DOHH2 (cell line): ENCODE results near the gene PRR15.
A peak's percentile ranks its signal among the peaks of the same experiment; 100 is the strongest.

Experiments
- H3F3A ChIP-seq: fragments of 200-600 bp; sonication (generic), shearing (Covaris generic); 2 replicates; pipeline ENCODE4 v1.6.0; 2016; ENCODE audit warnings: antibody characterized with exemption, mild to moderate bottlenecking; ENCODE audit not compliant: control insufficient read depth, insufficient read depth
- H3K27ac ChIP-seq: fragments of 200-600 bp; sonication (generic); 2 replicates; pipeline ENCODE4 v1.5.1; 2014; ENCODE audit warnings: low read depth, mild to moderate bottlenecking, low read length, moderate library complexity
- H3K27me3 ChIP-seq: fragments of 200-600 bp; sonication (generic); 2 replicates; pipeline ENCODE4 v1.6.1; 2014; ENCODE audit warnings: mild to moderate bottlenecking, low read length, mixed read lengths; ENCODE audit not compliant: control insufficient read depth
- H3K36me3 ChIP-seq: fragments of 200-600 bp; sonication (generic); 2 replicates; pipeline ENCODE4 v1.6.1; 2014; ENCODE audit warnings: mild to moderate bottlenecking, low read length, moderate library complexity, mixed read lengths; ENCODE audit not compliant: control insufficient read depth
- H3K4me1 ChIP-seq: fragments of 200-600 bp; sonication (generic); 2 replicates; pipeline ENCODE4 v1.6.1; 2014; ENCODE audit warnings: mild to moderate bottlenecking, low read length, mixed read lengths; ENCODE audit not compliant: control insufficient read depth
- H3K4me2 ChIP-seq: fragments of 200-600 bp; sonication (generic); 2 replicates; pipeline ENCODE4 v1.6.0; 2014; ENCODE audit warnings: mild to moderate bottlenecking, low read length, moderate library complexity
- H3K4me3 ChIP-seq: fragments of 200-600 bp; sonication (generic); 2 replicates; pipeline ENCODE4 v1.5.1; 2014; ENCODE audit warnings: mild to moderate bottlenecking, low read length, mixed read lengths
- H3K79me2 ChIP-seq: fragments of 200-600 bp; sonication (generic); 2 replicates; pipeline ENCODE4 v1.6.1; 2014; ENCODE audit warnings: mild to moderate bottlenecking, low read length, mixed read lengths; ENCODE audit not compliant: control insufficient read depth
- H3K9me2 ChIP-seq: fragments of 200-600 bp; sonication (generic); replicated peaks from 2 replicates; pipeline ENCODE4 v1.6.1; 2014; ENCODE audit warnings: mild to moderate bottlenecking, low read length, mixed read lengths; ENCODE audit not compliant: control insufficient read depth
- H3K9me3 ChIP-seq: fragments of 200-600 bp; sonication (generic); 2 replicates; pipeline ENCODE4 v1.6.1; 2014; ENCODE audit warnings: antibody characterized with exemption, low read length, mixed read lengths; ENCODE audit not compliant: control insufficient read depth, insufficient read depth
- H4K20me1 ChIP-seq: fragments of 200-600 bp; sonication (generic); 2 replicates; pipeline ENCODE4 v1.6.0; 2014; ENCODE audit warnings: low read depth, mild to moderate bottlenecking, antibody characterized with exemption, low read length, moderate library complexity; ENCODE audit not compliant: control insufficient read depth, insufficient read depth
- EZH2phosphoT487 ChIP-seq: fragments of 200-600 bp; sonication (generic); IDR thresholded peaks from 2 replicates; pipeline ENCODE4 v1.6.1; 2017; ENCODE audit warnings: borderline replicate concordance, mild to moderate bottlenecking, antibody characterized with exemption, low read length, moderate library complexity, mixed read lengths
- TF ChIP-seq, protein P1 (sequence below): fragments of 200-600 bp; sonication (generic); IDR thresholded peaks from one replicate; pipeline ENCODE4 v1.5.1; 2014; ENCODE audit warnings: antibody characterized with exemption, mild to moderate bottlenecking, low read depth, low read length; ENCODE audit not compliant: poor library complexity, severe bottlenecking

Gene PRR15

DNA sequence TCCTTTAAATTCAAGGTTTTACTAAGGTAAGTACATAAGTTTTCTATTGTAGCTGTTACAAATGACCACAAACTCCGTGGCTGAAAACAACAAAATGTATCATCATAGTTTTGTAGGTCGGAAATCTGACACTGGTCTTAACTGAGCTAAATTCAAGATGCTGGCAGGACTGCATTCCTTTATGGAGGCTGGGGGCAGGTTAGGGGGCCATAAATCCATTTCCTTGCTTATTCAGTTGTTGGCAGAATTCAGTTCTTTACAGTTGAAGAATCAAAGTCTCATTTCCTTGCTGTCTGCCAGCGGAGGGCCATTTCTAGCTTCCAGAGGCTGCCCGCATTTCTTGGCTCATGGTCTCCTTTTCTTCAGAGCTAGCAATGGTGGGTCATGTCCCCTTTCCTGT is 11.2 kb upstream of the PRR15 start:
- TF ChIP-seq, protein P1, sequence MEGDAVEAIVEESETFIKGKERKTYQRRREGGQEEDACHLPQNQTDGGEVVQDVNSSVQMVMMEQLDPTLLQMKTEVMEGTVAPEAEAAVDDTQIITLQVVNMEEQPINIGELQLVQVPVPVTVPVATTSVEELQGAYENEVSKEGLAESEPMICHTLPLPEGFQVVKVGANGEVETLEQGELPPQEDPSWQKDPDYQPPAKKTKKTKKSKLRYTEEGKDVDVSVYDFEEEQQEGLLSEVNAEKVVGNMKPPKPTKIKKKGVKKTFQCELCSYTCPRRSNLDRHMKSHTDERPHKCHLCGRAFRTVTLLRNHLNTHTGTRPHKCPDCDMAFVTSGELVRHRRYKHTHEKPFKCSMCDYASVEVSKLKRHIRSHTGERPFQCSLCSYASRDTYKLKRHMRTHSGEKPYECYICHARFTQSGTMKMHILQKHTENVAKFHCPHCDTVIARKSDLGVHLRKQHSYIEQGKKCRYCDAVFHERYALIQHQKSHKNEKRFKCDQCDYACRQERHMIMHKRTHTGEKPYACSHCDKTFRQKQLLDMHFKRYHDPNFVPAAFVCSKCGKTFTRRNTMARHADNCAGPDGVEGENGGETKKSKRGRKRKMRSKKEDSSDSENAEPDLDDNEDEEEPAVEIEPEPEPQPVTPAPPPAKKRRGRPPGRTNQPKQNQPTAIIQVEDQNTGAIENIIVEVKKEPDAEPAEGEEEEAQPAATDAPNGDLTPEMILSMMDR: no peak
- no peak for TF ChIP-seq EZH2phosphoT487

DNA sequence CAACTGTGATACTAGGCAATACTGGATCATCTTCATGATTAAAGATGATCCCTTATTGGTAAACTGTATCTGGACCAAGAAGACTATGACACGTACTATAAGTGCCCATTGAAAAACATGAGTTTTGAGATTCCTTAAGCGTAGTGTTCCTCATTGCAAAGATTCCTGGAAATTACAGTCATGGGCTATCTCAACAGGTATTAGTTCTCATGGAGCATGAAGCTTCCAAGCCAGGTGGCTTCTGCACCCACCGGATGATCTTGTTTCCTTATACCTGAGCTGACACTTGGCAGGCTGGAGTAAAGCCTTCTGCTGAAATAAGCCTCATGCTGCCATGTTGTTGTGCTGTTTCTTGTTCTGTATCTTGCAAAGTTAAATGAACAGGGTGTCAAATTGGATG is 8.6 kb upstream of the PRR15 start:
- no peaks in the 10 kb centered on the region for H3F3A ChIP-seq
- no peaks in the 10 kb centered on the region for H3K36me3 ChIP-seq
- no peaks in the 10 kb centered on the region for H3K9me3 ChIP-seq

More for the DNA sequence above, 11.2 kb upstream of the PRR15 start:
- Histone ChIP-seq H3K9me3 (no peaks in the 10 kb centered on the region), H3F3A (no peaks in the 10 kb centered on the region), H3K9me2 (no peaks in the 10 kb centered on the region), H3K27me3 (peaks cover 14% of the 10 kb centered on the region), H3K27ac (no peak overlapping the region), H3K4me2 (no peak overlapping the region), H3K4me1 (peaks cover 4% of the 10 kb centered on the region; the same call in 1 of the 2 replicates), H3K79me2 (no peaks in the 10 kb centered on the region), H3K4me3 (no peak overlapping the region), H4K20me1 (no peaks in the 10 kb centered on the region), H3K36me3 (no peaks in the 10 kb centered on the region)

DNA sequence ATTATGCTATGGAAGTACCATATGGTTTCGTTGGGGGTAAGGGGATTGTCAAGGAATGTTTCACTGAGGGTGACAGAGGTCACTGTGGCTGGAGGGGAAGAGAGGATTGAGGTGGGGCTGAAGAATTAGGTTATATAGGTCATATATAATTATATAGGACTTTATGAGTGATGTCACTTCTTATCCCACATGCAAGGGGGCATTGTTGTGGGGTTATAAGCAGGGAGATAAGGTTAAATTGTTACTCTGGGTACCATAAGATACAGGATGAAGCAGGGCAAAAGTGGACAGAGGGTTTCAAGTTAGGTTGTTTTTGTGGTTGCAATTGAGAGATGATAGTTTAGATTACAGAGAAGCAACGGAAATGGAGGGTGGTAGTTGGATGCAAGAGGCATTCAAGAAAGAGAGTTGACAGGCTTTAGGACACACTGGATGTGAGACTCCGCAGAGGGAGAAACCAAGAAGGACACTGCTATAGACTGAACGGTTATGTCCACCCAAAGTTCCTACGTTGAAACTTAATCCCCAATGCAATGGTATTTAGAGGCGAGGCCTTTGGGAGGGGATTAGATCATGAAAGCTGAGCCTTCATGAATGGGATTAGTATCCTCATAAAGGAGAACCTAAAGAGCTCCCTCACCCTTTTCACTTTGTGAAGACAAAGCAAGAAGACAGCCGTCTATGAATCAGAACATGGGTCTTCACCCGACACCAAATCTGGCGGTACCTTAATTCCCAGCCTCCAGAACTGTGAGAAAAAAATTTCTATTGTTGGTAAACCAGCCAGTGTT is 7.0 kb upstream of the PRR15 start:
- Histone ChIP-seq H3K27ac (no peak overlapping the region), H3K9me2 (no peaks in the 10 kb centered on the region), H3F3A (no peaks in the 10 kb centered on the region), H3K79me2 (no peaks in the 10 kb centered on the region), H3K36me3 (no peaks in the 10 kb centered on the region), H3K27me3 (peaks cover 12% of the 10 kb centered on the region), H3K4me2 (no peak overlapping the region), H3K4me3 (no peak overlapping the region), H4K20me1 (no peaks in the 10 kb centered on the region), H3K9me3 (no peaks in the 10 kb centered on the region), H3K4me1 (no peaks in the 10 kb centered on the region)
- no peak for TF ChIP-seq EZH2phosphoT487
- TF ChIP-seq, protein P1: peak; percentile 48

More for the DNA sequence above, 8.6 kb upstream of the PRR15 start:
- Histone ChIP-seq H4K20me1 (no peaks in the 10 kb centered on the region), H3K27ac (no peak overlapping the region), H3K4me1 (no peaks in the 10 kb centered on the region), H3K4me3 (no peak overlapping the region), H3K4me2 (no peak overlapping the region), H3K9me2 (no peaks in the 10 kb centered on the region), H3K79me2 (no peaks in the 10 kb centered on the region), H3K27me3 (peaks cover 10% of the 10 kb centered on the region)
- TF ChIP-seq EZH2phosphoT487: no peak
- TF ChIP-seq, protein P1: no peak
